ENCODE data around the gene TBX18. TPM values are rescaled to one million over a fixed set of nuclear protein-coding genes. Genes with fewer than 3 reads are reported as not detected.

TBX18 gene
- total and polyA plus RNA-seq, 10 of the 15 experiments (the other 5 are each of a cell fraction or from before 2014, with no cell fraction given) = 0.03 to 6.1 (median 0.17) TPM; not detected in 6

DNA sequence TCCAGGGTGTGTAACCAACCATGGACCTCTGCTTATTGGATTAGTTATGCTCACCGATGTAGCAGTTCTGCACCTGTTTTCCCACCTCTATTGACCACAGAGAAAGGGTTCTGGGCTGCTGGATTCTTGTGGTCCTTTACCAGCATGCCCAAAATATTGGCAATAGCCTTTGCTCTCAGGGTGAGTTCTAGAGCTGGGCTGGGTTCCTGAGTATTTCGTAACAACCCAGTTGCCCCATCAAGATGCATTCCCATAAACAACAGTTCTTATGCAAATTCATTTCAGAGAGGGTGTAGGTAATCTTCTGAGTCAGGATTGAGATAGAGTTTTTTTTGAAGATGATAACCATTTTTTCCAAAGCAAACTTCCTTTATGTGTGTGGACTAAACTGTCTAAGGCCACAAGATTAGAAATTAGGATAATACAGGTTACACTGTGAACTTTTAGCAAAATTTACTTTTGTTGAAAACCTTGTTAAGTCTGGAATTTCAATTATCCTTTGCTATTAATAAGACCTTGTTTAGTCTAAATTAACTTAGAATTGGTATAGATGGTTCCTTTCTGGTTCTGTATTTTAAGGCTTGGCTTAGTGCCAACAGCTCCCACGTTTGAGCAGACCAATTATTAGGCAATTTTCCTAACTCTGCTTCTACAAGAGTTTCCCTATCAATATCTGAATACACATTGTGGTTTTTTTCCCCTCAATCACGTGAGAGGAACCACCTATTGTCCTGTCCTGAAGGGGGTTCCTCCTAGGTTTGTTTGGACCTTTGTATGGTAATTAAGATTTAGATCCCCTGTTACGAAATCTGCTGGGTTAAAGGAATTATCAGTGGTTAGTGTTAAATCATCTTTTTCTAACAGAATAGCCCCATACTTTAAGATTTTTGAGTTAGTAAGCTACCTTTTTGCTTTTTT lies 46.1 kb downstream of the TBX18 start (continued):
- TF ChIP-seq, protein P1, sequence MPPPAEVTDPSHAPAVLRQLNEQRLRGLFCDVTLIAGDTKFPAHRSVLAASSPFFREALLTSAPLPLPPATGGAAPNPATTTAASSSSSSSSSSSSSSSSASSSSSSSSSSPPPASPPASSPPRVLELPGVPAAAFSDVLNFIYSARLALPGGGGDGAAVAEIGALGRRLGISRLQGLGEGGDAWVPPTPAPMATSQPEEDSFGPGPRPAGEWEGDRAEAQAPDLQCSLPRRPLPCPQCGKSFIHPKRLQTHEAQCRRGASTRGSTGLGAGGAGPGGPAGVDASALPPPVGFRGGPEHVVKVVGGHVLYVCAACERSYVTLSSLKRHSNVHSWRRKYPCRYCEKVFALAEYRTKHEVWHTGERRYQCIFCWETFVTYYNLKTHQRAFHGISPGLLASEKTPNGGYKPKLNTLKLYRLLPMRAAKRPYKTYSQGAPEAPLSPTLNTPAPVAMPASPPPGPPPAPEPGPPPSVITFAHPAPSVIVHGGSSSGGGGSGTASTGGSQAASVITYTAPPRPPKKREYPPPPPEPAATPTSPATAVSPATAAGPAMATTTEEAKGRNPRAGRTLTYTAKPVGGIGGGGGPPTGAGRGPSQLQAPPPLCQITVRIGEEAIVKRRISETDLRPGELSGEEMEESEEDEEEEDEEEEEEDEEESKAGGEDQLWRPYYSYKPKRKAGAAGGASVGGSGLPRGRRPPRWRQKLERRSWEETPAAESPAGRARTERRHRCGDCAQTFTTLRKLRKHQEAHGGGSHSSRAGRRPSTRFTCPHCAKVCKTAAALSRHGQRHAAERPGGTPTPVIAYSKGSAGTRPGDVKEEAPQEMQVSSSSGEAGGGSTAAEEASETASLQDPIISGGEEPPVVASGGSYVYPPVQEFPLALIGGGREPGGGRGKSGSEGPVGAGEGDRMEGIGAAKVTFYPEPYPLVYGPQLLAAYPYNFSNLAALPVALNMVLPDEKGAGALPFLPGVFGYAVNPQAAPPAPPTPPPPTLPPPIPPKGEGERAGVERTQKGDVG (CRISPR knock-in tag; IDR thresholded peaks at IDR 0.05) = no peak
- no peak for TF ChIP-seq EED (IDR thresholded peaks at IDR 0.05; ENCODE audit: low read depth)
- TF ChIP-seq RUNX3 (IDR thresholded peaks at IDR 0.05; ENCODE audit: low read length) = no peak
- TF ChIP-seq, protein P2, sequence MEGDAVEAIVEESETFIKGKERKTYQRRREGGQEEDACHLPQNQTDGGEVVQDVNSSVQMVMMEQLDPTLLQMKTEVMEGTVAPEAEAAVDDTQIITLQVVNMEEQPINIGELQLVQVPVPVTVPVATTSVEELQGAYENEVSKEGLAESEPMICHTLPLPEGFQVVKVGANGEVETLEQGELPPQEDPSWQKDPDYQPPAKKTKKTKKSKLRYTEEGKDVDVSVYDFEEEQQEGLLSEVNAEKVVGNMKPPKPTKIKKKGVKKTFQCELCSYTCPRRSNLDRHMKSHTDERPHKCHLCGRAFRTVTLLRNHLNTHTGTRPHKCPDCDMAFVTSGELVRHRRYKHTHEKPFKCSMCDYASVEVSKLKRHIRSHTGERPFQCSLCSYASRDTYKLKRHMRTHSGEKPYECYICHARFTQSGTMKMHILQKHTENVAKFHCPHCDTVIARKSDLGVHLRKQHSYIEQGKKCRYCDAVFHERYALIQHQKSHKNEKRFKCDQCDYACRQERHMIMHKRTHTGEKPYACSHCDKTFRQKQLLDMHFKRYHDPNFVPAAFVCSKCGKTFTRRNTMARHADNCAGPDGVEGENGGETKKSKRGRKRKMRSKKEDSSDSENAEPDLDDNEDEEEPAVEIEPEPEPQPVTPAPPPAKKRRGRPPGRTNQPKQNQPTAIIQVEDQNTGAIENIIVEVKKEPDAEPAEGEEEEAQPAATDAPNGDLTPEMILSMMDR (IDR thresholded peaks at IDR 0.05 in 2 of 3, conservative IDR thresholded peaks at IDR 0.05 in 1 of 3; ENCODE audit: control insufficient read depth in 2 of 3, extremely low read depth in 1 of 3, insufficient read depth in 1 of 3, low read depth in 3 of 3, low read length in 3 of 3) = no peak
- TF ChIP-seq, protein P3, sequence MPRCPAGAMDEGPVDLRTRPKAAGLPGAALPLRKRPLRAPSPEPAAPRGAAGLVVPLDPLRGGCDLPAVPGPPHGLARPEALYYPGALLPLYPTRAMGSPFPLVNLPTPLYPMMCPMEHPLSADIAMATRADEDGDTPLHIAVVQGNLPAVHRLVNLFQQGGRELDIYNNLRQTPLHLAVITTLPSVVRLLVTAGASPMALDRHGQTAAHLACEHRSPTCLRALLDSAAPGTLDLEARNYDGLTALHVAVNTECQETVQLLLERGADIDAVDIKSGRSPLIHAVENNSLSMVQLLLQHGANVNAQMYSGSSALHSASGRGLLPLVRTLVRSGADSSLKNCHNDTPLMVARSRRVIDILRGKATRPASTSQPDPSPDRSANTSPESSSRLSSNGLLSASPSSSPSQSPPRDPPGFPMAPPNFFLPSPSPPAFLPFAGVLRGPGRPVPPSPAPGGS (IDR thresholded peaks at IDR 0.05; ENCODE audit: borderline replicate concordance, insufficient read depth, low read depth, low read length, poor library complexity, severe bottlenecking) = no peak
- no peak for TF ChIP-seq SIN3A (IDR thresholded peaks at IDR 0.05; ENCODE audit: low read depth, low read length)
- no peak for TF ChIP-seq MEF2A (IDR thresholded peaks at IDR 0.05; ENCODE audit: insufficient read depth, low read depth, low read length)

All from GM12878 (cell line).